Loucy (cell line): ENCODE results near the gene RPS16.

Experiments used
- CTCF ChIP-seq: fragments of 200-600 bp; sonication (generic); conservative IDR thresholded peaks from 2 replicates; pipeline ENCODE4 v1.5.1; 2014; ENCODE audit warnings: mild to moderate bottlenecking, antibody characterized with exemption, low read length
- EZH2phosphoT487 ChIP-seq: fragments of 200-600 bp; IDR thresholded peaks from 2 replicates; pipeline ENCODE4 v1.6.1; 2018; ENCODE audit warnings: antibody characterized with exemption, mild to moderate bottlenecking, moderate library complexity, borderline replicate concordance

DNA sequence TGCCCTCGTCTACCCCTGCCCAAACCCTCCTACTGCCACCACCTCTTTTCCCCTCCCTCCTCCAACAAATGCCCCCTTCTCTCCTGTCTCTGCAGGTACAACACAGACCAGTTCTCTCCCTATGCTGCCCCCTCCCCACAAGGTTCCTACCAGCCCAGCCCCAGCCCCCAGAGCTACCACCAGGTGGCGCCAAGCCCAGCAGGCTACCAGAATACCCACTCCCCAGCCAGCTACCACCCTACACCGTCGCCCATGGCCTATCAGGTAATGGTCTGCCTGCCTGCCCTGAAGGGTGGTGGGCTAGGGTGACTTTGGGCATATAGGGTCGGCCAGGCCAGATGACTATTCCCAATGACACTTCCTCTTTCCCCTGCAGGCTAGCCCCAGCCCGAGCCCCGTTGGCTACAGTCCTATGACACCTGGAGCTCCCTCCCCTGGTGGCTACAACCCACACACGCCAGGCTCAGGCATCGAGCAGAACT, 38.4 kb upstream of the RPS16 start:
- TF ChIP-seq CTCF (peak; percentile 81), EZH2phosphoT487 (no peak)
